Measurements from ENCODE around the gene FYN. TPM values are rescaled to one million over a fixed set of nuclear protein-coding genes. Genes with fewer than 3 reads are reported as not detected.

The FYN gene
- total and polyA plus RNA-seq, 2 of the 8 experiments (the other 6 are each of a cell fraction or from before 2014, with no cell fraction given) = 46.8 to 97.2 TPM

DNA sequence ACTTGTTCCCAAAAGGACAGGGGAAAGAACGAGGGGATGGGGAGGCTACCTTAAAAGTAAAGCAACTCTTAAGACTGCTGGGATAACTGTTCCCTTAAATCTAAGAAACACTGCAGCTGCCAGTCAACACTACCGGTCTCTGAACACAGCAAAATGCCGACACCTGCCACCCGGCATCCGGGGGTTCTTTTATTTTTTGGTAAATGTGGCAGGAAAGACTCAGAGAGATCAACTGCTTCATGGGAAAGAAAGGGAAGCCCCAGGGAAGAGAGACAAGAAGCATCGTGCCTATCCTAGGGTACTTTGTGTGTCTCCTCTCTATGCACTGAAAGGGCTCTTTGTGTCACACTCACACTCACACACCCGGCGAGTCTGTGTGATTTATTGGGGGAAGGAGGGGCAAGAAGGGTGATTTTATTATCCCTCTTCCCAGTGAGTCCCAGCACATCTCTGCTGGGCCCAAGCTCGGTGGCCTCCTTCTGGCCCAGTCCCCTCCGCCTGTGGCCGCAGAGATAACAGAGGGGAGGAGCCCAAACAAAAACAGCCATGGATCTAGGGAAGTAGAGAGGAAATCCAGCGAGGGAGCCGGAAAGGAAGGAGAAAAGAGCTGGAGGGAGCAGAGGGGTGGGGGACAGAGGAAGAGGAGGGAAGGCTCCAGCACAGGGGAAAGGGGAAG, 1.4 kb downstream of the FYN start:
- Histone ChIP-seq H2BK15ac (ENCODE audit: low read length) (no peak overlapping the region; the same call in 1 of the 2 replicates), H4K91ac (replicated peaks; ENCODE audit: insufficient read length, low read length) (no peak overlapping the region), H3K9ac (replicated peaks in 1 of 4; ENCODE audit: extremely low read depth in 1 of 4, low read depth in 3 of 4, low read length in 3 of 4) (peak overlapping the region in 2 of 4 experiments; percentile 41 to 64; a peak in 1 of 7 replicates), H3K36me3 (ENCODE audit: control insufficient read depth in 2 of 4, insufficient read depth in 4 of 4, low read length in 3 of 4) (no peaks in the 10 kb centered on the region), H3K4ac (replicated peaks; ENCODE audit: insufficient read length, low read depth, low read length) (no peak overlapping the region), H3K23me2 (ENCODE audit: low read depth, low read length) (peaks cover 4% of the 10 kb centered on the region; the same call in 1 of the 2 replicates), H3K27me3 (replicated peaks in 1 of 4; ENCODE audit: control insufficient read depth in 3 of 4, extremely low read depth in 1 of 4, insufficient read depth in 3 of 4, low read length in 3 of 4) (no peaks in the 10 kb centered on the region), H4K8ac (ENCODE audit: extremely low read depth, insufficient read depth, low read length) (no peak overlapping the region), H3K18ac (ENCODE audit: extremely low read depth, low read length) (peak overlapping the region; percentile 88), H3K14ac (ENCODE audit: insufficient read length) (no peak overlapping the region), H4K5ac (ENCODE audit: insufficient read length, low read depth, low read length) (no peak overlapping the region), H4K20me1 (replicated peaks in 1 of 2; ENCODE audit: control insufficient read depth in 1 of 2, insufficient read depth in 2 of 2, low read length in 2 of 2) (peaks cover 0 to 2% of the 10 kb centered on the region in 2 experiments), H3K4me1 (replicated peaks in 1 of 4; ENCODE audit: control insufficient read depth in 3 of 4, insufficient read depth in 4 of 4, low read length in 3 of 4) (peaks cover 0 to 17% (median 10%) of the 10 kb centered on the region in 4 experiments; a peak in 5 of 7 replicates), H3K23ac (ENCODE audit: insufficient read length) (no peak overlapping the region), H3K27ac (ENCODE audit: low read depth, low read length) (no peak overlapping the region), H3K9me3 (ENCODE audit: insufficient read depth in 2 of 2, low read depth in 1 of 2, low read length in 1 of 2) (no peaks in the 10 kb centered on the region), H2BK120ac (replicated peaks; ENCODE audit: low read depth, low read length) (no peak overlapping the region), H3K4me3 (ENCODE audit: extremely low read depth in 1 of 4, insufficient read depth in 2 of 4, low read depth in 3 of 4, low read length in 4 of 4) (peak overlapping the region; percentile 51 to 85 (median 69)), H2BK12ac (ENCODE audit: low read depth, low read length) (no peak overlapping the region), H3K79me2 (ENCODE audit: control insufficient read depth in 1 of 2, insufficient read depth in 2 of 2, low read length in 2 of 2) (peaks cover 7 to 53% of the 10 kb centered on the region in 2 experiments), H2AK5ac (ENCODE audit: low read depth, low read length) (no peak overlapping the region), H2BK20ac (ENCODE audit: low read length) (0 out of 2 replicates have a peak overlapping the region, but pooled peaks have one; percentile 73), H3K56ac (replicated peaks; ENCODE audit: insufficient read length, low read depth, low read length) (no peak overlapping the region), H2BK5ac (ENCODE audit: low read depth, low read length) (peak overlapping the region; percentile 74; the same call in 1 of the 2 replicates), H3K4me2 (ENCODE audit: insufficient read depth in 1 of 2, low read depth in 2 of 2, low read length in 2 of 2) (peak overlapping the region; percentile 94 to 97), H2AFZ (ENCODE audit: low read length) (no peak overlapping the region), H3K79me1 (ENCODE audit: low read depth, low read length) (peaks cover 6% of the 10 kb centered on the region; the same call in 1 of the 2 replicates)
- DNase-seq (ENCODE audit: low read depth in 1 of 2, low spot score in 2 of 2) (peak in 1 of 2 experiments; percentile 66), FAIRE-seq (no peak)
- POLR2A ChIA-PET (ENCODE audit: partially characterized antibody) = interaction anchor here (1.0 kb wide), 1 partner anchor 49 kb away, joined by 3 read pairs; no protein-coding TSS in a partner anchor
- TF ChIP-seq NANOG (IDR thresholded peaks at IDR 0.05; ENCODE audit: insufficient read depth, low read depth, low read length, poor library complexity, severe bottlenecking) (no peak), SRF (IDR thresholded peaks at IDR 0.05; ENCODE audit: low read depth, low read length) (no peak), RAD21 (IDR thresholded peaks at IDR 0.05 in 1 of 2, conservative IDR thresholded peaks at IDR 0.05 in 1 of 2; ENCODE audit: low read depth in 2 of 2, low read length in 2 of 2) (peak; percentile 0 to 12; a peak in 2 of 4 replicates), KDM1A (IDR thresholded peaks at IDR 0.05; ENCODE audit: borderline replicate concordance, low read length) (no peak), HDAC6 (IDR thresholded peaks at IDR 0.05; ENCODE audit: low read depth, low read length) (no peak), KDM4A (IDR thresholded peaks at IDR 0.05; ENCODE audit: low read depth, low read length, severe bottlenecking) (no peak), CBX5 (IDR thresholded peaks at IDR 0.05; ENCODE audit: low read depth, low read length) (no peak), RNF2 (IDR thresholded peaks at IDR 0.05; ENCODE audit: borderline replicate concordance, low read depth, low read length, missing control alignments, poor library complexity, severe bottlenecking) (no peak), EGR1 (IDR thresholded peaks at IDR 0.05; ENCODE audit: borderline replicate concordance, low read depth, low read length) (0 out of 2 replicates have a peak, but pooled peaks have one; percentile 0), JUN (IDR thresholded peaks at IDR 0.05; ENCODE audit: low read depth, low read length) (no peak)
- CTCF ChIA-PET (ENCODE audit: partially characterized antibody) = interaction anchor here (0.7 to 0.9 kb wide), 2 partner anchors 17 to 213 kb away, joined by 3 read pairs; no protein-coding TSS in a partner anchor
- WGBS, 2 experiments (ENCODE audit: extremely low coverage in 1 of 2, insufficient coverage in 1 of 2, insufficient read length in 1 of 2, insufficient replicate concordance in 2 of 2, low coverage in 1 of 2, low lambda C conversion rate in 2 of 2, missing lambda C conversion rate in 1 of 2) = 5% methylated on average over 11 of the region's 13 CpGs; no CpG with 5 or more reads in 1 of the 2 experiments
